PC-9 (cell line): ENCODE data around the gene IQSEC1.

ENCODE experiments used
- EZH2 ChIP-seq: fragments of 200-600 bp; sonication (generic); IDR thresholded peaks from 2 replicates; pipeline ENCODE4 v1.8.0; 2017; ENCODE audit warnings: antibody characterized with exemption, low read depth
- TF ChIP-seq, protein P1 (sequence below): fragments of 200-600 bp; sonication (generic); conservative IDR thresholded peaks from 2 replicates; pipeline ENCODE4 v1.6.1; 2017; ENCODE audit warnings: mixed run types, antibody characterized with exemption, mild to moderate bottlenecking, moderate library complexity

DNA sequence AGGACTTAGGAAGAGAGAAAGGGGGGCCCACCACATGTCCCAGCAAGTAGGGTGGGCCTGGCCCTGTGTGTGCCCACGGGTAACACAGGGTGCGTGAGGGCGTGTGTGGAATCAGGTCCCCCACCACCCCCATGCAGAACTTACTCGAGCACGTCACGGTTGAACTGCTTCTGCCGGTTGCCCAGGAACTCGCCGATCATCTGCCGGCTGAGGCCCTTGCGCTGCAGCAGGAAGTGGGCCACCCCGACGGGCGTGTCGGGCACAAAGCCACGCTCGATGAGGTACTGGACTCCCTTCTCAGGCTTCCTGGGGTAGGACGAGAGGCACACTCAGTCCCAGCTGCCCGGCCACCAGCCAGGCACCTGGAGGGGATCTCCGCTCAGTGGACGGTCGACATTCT lies 148.8 kb downstream of the IQSEC1 start:
- TF ChIP-seq, protein P1, sequence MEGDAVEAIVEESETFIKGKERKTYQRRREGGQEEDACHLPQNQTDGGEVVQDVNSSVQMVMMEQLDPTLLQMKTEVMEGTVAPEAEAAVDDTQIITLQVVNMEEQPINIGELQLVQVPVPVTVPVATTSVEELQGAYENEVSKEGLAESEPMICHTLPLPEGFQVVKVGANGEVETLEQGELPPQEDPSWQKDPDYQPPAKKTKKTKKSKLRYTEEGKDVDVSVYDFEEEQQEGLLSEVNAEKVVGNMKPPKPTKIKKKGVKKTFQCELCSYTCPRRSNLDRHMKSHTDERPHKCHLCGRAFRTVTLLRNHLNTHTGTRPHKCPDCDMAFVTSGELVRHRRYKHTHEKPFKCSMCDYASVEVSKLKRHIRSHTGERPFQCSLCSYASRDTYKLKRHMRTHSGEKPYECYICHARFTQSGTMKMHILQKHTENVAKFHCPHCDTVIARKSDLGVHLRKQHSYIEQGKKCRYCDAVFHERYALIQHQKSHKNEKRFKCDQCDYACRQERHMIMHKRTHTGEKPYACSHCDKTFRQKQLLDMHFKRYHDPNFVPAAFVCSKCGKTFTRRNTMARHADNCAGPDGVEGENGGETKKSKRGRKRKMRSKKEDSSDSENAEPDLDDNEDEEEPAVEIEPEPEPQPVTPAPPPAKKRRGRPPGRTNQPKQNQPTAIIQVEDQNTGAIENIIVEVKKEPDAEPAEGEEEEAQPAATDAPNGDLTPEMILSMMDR, result no peak
- TF ChIP-seq EZH2, result no peak
